ENCODE data around the gene LDB3. TPM values are rescaled to one million over a fixed set of nuclear protein-coding genes. Genes with fewer than 3 reads are reported as not detected.

The LDB3 gene
- total and polyA plus RNA-seq, 9 of the 15 experiments (the other 6 are each of a cell fraction or from before 2014, with no cell fraction given) = 0.03 TPM; not detected in 8

- CTCF ChIA-PET (ENCODE audit: low intra/inter-chr PET ratio) = no interaction called here
- WGBS (ENCODE audit: insufficient coverage, low coverage, missing lambda C conversion rate) = 3% methylated on average over 11 of the region's 12 CpGs
- DNase-seq (ENCODE audit: extremely low read depth in 1 of 4, low spot score in 3 of 4) = no peak
- peaks cover 0 to 76% of the 10 kb centered on the region in 2 experiments; a peak in 3 of 5 replicates for H3K27me3 ChIP-seq (ENCODE audit: control insufficient read depth in 2 of 2, insufficient read depth in 2 of 2, low read length in 2 of 2)
- no peak for ATAC-seq
- FAIRE-seq = no peak
- H3K9me3 ChIP-seq (replicated peaks; ENCODE audit: control insufficient read depth, insufficient read depth, low read depth, low read length) = no peaks in the 10 kb centered on the region
- no peaks in the 10 kb centered on the region for H3K36me3 ChIP-seq (ENCODE audit: control insufficient read depth, insufficient read depth, low read length)
- no peak overlapping the region for H3K9ac ChIP-seq (ENCODE audit: insufficient read depth in 1 of 2, low read depth in 2 of 2, low read length in 2 of 2)
- POLR2A ChIA-PET = no interaction called here
- H2AFZ ChIP-seq (ENCODE audit: low read depth, low read length) = no peak overlapping the region
- intact Hi-C loops (cut with micrococcal nuclease) = no loop called here
- H3K4me1 ChIP-seq (replicated peaks in 1 of 2; ENCODE audit: control insufficient read depth in 2 of 2, insufficient read depth in 2 of 2, low read length in 2 of 2) = peaks cover 0 to 9% of the 10 kb centered on the region in 2 experiments; a peak in 2 of 5 replicates
- no peaks in the 10 kb centered on the region for H4K20me1 ChIP-seq (replicated peaks; ENCODE audit: control insufficient read depth, insufficient read depth, low read length)
- no TSS peak for BruUV-seq (replicated peaks)
- no peak overlapping the region for H3K27ac ChIP-seq (ENCODE audit: extremely low read depth, low read depth, low read length)
- no peaks in the 10 kb centered on the region for H3K9me1 ChIP-seq (ENCODE audit: control insufficient read depth, insufficient read depth, low read length)
- in situ Hi-C loops (cut with MboI) = no loop called here
- no peak overlapping the region for H3K4me2 ChIP-seq (ENCODE audit: insufficient read depth, low read length)
- no peaks in the 10 kb centered on the region for H3K79me2 ChIP-seq (ENCODE audit: control insufficient read depth, insufficient read depth, low read length)
- H3K4me3 ChIP-seq = no peak overlapping the region
- TF ChIP-seq SMAD4 (CRISPR knock-in tag; conservative IDR thresholded peaks at IDR 0.05) (no peak), ZNF696 (CRISPR knock-in tag; conservative IDR thresholded peaks at IDR 0.05) (no peak), ELK1 (CRISPR knock-in tag; IDR thresholded peaks at IDR 0.05) (no peak), DEAF1 (CRISPR knock-in tag; IDR thresholded peaks at IDR 0.05) (no peak), TRIM25 (IDR thresholded peaks at IDR 0.05; ENCODE audit: borderline replicate concordance) (no peak), TAF9B (IDR thresholded peaks at IDR 0.05; ENCODE audit: partially characterized antibody) (no peak), MBD2 (IDR thresholded peaks at IDR 0.05; ENCODE audit: borderline replicate concordance, low read depth) (no peak), ZNF277 (CRISPR knock-in tag; IDR thresholded peaks at IDR 0.05; ENCODE audit: borderline replicate concordance) (no peak), ZNF408 (CRISPR knock-in tag; IDR thresholded peaks at IDR 0.05; ENCODE audit: low read depth) (no peak), ETV6 (IDR thresholded peaks at IDR 0.05; ENCODE audit: borderline replicate concordance in 1 of 2, low read depth in 2 of 2, low read length in 1 of 2) (no peak), ETV6 (CRISPR knock-in tag; IDR thresholded peaks at IDR 0.05; ENCODE audit: borderline replicate concordance) (no peak), ETV1 (tag; conservative IDR thresholded peaks at IDR 0.05; ENCODE audit: low read depth) (no peak), YY1 (IDR thresholded peaks at IDR 0.05; ENCODE audit: borderline replicate concordance in 1 of 3, control insufficient read depth in 1 of 3, extremely low read depth in 1 of 3, insufficient read depth in 3 of 3, insufficient read length in 1 of 3, insufficient replicate concordance in 2 of 3, low read depth in 1 of 3, low read length in 2 of 3) (no peak), CHD4 (IDR thresholded peaks at IDR 0.05; ENCODE audit: insufficient read depth, insufficient replicate concordance, low read depth, low read length, poor library complexity, severe bottlenecking) (no peak), EGR1 (conservative IDR thresholded peaks at IDR 0.05) (no peak), CBX5 (IDR thresholded peaks at IDR 0.05; ENCODE audit: borderline replicate concordance, low read depth) (no peak)
Observed at GRCh38 chr10:86665868-86666267, 2.4 kb upstream of the LDB3 start.
